Measurements from ENCODE around the gene BRSK2.
"Not testable (repeated sequence)": the region's sequence is repeated elsewhere in the genome, so short reads cannot be mapped to it uniquely, and the experiment has no call there.

BRSK2 gene

DNA sequence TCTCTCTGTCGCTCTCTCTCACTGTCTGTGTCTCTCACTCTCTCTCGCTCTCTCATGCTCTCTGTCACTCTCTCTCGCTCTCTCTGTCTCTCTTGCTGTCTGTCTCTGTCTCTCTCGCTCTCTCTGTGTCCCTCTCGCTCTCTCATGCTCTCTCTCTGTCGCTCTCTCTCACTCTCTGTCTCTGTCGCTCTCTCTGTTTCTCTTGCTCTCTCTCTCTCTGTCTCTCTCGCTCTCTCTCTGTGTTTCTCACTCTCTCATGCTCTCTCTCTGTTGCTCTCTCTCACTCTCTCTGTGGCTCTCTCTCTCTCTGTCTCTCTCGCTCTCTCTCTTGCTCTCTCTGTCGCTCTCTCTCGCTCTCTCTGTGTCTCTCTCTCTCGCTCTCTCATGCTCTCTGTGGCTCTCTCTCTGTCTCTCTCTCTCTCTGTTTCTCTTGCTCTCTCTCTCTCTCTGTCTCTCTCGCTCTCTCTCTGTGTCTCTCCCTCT is 33.2 kb upstream of the BRSK2 start:
- Histone ChIP-seq H3K9ac (ENCODE audit: low read length in 2 of 2) (no peak overlapping the region), H3K4me1 (ENCODE audit: control insufficient read depth, insufficient read depth, low read length) (no peaks in the 10 kb centered on the region), H3K4me3 (ENCODE audit: low read length in 2 of 2) (no peak overlapping the region), H3K27me3 (ENCODE audit: control insufficient read depth in 1 of 2, insufficient read depth in 2 of 2, low read length in 2 of 2) (peaks cover 0 to 10% of the 10 kb centered on the region in 2 donors), H3K27ac (ENCODE audit: low read length) (no peak overlapping the region), H3K36me3 (ENCODE audit: control insufficient read depth in 2 of 2, insufficient read depth in 2 of 2, low read length in 2 of 2) (no peaks in the 10 kb centered on the region), H3K9me3 (ENCODE audit: control insufficient read depth in 2 of 2, low read length in 2 of 2) (no peaks in the 10 kb centered on the region)

DNA sequence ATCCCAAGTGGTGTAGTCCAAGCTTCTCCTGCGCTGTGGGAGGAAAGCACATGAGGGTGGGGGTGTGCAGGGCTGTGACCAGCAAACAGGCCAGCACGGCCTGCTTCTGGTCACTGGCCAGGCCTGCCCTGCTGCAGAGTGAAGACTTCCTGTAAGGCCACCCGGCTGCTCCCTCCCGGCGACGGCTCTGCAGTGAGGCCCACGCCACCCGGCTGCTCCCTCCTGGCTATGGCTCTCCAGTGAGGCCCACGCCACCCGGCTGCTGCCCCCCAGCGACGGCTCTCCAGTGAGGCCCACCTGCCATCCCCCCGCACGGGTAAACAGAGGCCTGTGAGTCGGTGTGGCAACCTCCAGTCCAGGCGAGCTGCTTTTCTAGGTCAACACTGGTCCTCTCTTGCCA is 31.4 kb upstream of the BRSK2 start:
- no peaks in the 10 kb centered on the region for H3K4me1 ChIP-seq (ENCODE audit: control insufficient read depth, insufficient read depth, low read length)

DNA sequence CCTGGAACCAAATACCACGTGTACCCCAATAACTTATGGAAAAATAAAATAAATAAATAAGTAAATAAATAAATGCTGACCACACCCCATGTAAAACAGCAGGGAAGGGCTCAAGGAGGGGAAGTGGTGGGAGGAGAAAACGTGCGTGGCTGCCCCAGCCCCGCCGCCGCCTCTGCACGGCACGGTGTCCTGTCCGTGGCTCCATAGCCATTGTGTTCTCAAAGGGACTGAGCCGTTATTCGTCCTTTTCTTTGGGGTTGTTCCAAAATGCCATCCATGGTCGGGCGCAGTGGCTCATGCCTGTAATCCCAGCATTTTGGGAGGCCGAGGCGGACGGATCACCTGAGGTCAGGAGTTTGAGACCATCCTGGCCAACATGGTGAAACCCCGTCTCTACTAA is 30.8 kb upstream of the BRSK2 start:
- not testable (repeated sequence) for H3K4me3 ChIP-seq (ENCODE audit: low read length in 2 of 2); H3K4me1 ChIP-seq (ENCODE audit: control insufficient read depth, insufficient read depth, low read length); H3K36me3 ChIP-seq (ENCODE audit: control insufficient read depth in 2 of 2, insufficient read depth in 2 of 2, low read length in 2 of 2); H3K9ac ChIP-seq (ENCODE audit: low read length in 2 of 2); H3K9me3 ChIP-seq (ENCODE audit: control insufficient read depth in 2 of 2, low read length in 2 of 2); H3K27me3 ChIP-seq (ENCODE audit: control insufficient read depth in 1 of 2, insufficient read depth in 2 of 2, low read length in 2 of 2); H3K27ac ChIP-seq (ENCODE audit: low read length)

More for the DNA sequence above, 31.4 kb upstream of the BRSK2 start:
- H3K27me3 ChIP-seq (ENCODE audit: control insufficient read depth in 1 of 2, insufficient read depth in 2 of 2, low read length in 2 of 2): peaks cover 0 to 8% of the 10 kb centered on the region in 2 donors
- no peaks in the 10 kb centered on the region for H3K36me3 ChIP-seq (ENCODE audit: control insufficient read depth in 2 of 2, insufficient read depth in 2 of 2, low read length in 2 of 2)
- no peak overlapping the region for H3K27ac ChIP-seq (ENCODE audit: low read length)
- H3K9ac ChIP-seq (ENCODE audit: low read length in 2 of 2): no peak overlapping the region
- H3K9me3 ChIP-seq (ENCODE audit: control insufficient read depth in 2 of 2, low read length in 2 of 2): no peaks in the 10 kb centered on the region
- no peak overlapping the region for H3K4me3 ChIP-seq (ENCODE audit: low read length in 2 of 2)

DNA sequence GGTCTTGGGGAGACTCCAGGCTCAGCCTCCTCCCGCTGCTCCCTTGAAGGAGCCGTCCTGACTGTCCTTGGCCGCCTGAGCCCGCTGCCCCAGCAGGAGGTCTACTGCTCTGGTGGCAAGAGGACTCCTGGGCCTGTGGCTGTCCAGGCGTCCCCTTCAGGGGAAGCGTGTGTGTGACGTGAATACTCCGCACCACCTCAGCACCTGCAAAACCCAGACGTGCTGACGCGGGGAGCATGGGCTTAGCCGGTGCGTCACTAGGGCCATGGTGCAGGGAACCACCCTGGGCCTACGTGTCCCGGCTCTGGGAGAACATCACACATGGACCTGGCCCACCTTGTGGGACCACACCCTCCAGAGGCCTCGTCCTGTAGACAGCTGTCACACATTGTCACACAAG is 30.2 kb upstream of the BRSK2 start:
- Histone ChIP-seq H3K9me3 (ENCODE audit: control insufficient read depth in 2 of 2, low read length in 2 of 2) (peaks cover 9 to 11% of the 10 kb centered on the region in 2 donors), H3K9ac (ENCODE audit: low read length in 2 of 2) (no peak overlapping the region), H3K27ac (ENCODE audit: low read length) (no peak overlapping the region), H3K4me3 (ENCODE audit: low read length in 2 of 2) (no peak overlapping the region), H3K27me3 (ENCODE audit: control insufficient read depth in 1 of 2, insufficient read depth in 2 of 2, low read length in 2 of 2) (peaks cover 1 to 9% of the 10 kb centered on the region in 2 donors), H3K4me1 (ENCODE audit: control insufficient read depth, insufficient read depth, low read length) (no peaks in the 10 kb centered on the region), H3K36me3 (ENCODE audit: control insufficient read depth in 2 of 2, insufficient read depth in 2 of 2, low read length in 2 of 2) (no peaks in the 10 kb centered on the region)

GRCh38 chr11:1360181-1360834 is 29.4 kb upstream of the BRSK2 start:
- H3K4me1 ChIP-seq (ENCODE audit: control insufficient read depth, insufficient read depth, low read length): no peaks in the 10 kb centered on the region
- no peak overlapping the region for H3K9ac ChIP-seq (ENCODE audit: low read length in 2 of 2)
- no peak overlapping the region for H3K27ac ChIP-seq (ENCODE audit: low read length)
- H3K27me3 ChIP-seq (ENCODE audit: control insufficient read depth in 1 of 2, insufficient read depth in 2 of 2, low read length in 2 of 2): peaks cover 2 to 9% of the 10 kb centered on the region in 2 donors
- no peak overlapping the region for H3K4me3 ChIP-seq (ENCODE audit: low read length in 2 of 2)
- H3K36me3 ChIP-seq (ENCODE audit: control insufficient read depth in 2 of 2, insufficient read depth in 2 of 2, low read length in 2 of 2): no peaks in the 10 kb centered on the region
- H3K9me3 ChIP-seq (ENCODE audit: control insufficient read depth in 2 of 2, low read length in 2 of 2): peaks cover 13 to 14% of the 10 kb centered on the region in 2 donors

DNA sequence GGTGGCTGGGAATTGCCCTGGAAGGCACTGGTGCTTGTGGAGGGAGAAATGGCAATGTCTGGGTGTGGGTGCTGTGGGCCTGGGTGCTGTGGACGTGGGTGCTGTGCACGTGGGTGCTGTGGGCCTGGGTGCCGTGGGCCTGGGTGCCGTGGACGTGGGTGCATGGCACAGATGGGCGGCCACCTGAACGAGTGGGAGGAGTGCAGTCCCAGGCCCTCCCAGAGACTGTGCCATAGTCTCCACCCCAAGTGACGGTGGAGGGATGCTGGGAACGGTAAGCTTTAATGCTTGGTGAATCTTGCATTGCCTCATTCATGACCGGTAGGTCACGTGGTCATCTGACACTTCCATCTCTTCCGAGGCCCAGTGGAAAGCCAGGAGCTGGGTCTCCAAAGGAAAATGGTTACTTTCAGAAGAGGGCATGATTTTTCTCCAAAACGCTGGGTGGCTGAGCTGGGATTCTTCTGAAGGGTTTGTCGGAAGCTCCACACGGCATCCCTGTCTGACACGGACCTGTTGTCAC is 28.8 kb upstream of the BRSK2 start:
- H3K36me3 ChIP-seq (ENCODE audit: control insufficient read depth in 2 of 2, insufficient read depth in 2 of 2, low read length in 2 of 2): no peaks in the 10 kb centered on the region
- no peaks in the 10 kb centered on the region for H3K4me1 ChIP-seq (ENCODE audit: control insufficient read depth, insufficient read depth, low read length)
- H3K9me3 ChIP-seq (ENCODE audit: control insufficient read depth in 2 of 2, low read length in 2 of 2): peaks cover 13 to 18% of the 10 kb centered on the region in 2 donors
- H3K9ac ChIP-seq (ENCODE audit: low read length in 2 of 2): no peak overlapping the region
- no peak overlapping the region for H3K27ac ChIP-seq (ENCODE audit: low read length)
- H3K27me3 ChIP-seq (ENCODE audit: control insufficient read depth in 1 of 2, insufficient read depth in 2 of 2, low read length in 2 of 2): peaks cover 2 to 9% of the 10 kb centered on the region in 2 donors
- H3K4me3 ChIP-seq (ENCODE audit: low read length in 2 of 2): no peak overlapping the region

DNA sequence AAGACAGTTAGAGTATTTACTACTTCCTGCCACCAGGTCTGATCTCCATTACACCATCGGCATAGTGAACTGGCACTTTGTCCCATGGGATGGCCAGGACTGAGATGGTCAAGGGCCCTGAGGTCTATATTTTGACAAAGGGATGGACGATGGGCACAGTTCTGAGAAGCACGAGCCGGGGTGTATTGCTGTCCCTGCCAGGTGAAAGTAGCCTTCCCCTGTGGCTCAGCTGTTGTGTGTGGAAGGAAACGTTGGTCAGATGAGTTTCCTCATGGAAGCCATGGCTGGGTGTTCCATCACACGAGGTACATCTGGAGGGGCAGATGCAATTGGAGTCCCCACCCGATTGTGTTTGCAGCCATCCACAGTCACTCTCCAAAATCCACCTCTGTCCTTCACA is 27.9 kb upstream of the BRSK2 start:
- peaks cover 2 to 6% of the 10 kb centered on the region in 2 donors for H3K27me3 ChIP-seq (ENCODE audit: control insufficient read depth in 1 of 2, insufficient read depth in 2 of 2, low read length in 2 of 2)

DNA sequence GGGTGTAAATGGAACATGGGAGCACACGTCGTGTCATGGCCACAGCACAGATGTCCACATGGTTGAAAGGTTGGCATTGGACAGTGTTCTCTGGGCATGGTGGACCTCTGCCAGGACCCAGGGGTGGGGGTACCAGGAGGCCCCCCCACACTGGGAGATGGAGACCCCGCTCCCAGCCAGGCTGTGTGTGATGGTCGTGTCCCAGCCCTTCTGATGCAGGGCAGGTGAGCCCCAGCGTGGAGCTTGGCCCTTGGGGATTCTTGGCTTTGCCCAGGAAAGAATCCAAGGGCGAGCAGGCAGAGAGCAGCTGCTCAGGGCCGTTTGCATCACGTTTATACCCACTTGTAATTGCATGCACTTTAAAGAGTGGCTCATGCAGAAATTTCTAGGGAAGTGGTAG is 22.0 kb upstream of the BRSK2 start:
- Histone ChIP-seq H3K36me3 (ENCODE audit: control insufficient read depth in 2 of 2, insufficient read depth in 2 of 2, low read length in 2 of 2) (no peaks in the 10 kb centered on the region), H3K4me1 (ENCODE audit: control insufficient read depth, insufficient read depth, low read length) (no peaks in the 10 kb centered on the region), H3K9ac (ENCODE audit: low read length in 2 of 2) (no peak overlapping the region), H3K4me3 (ENCODE audit: low read length in 2 of 2) (no peak overlapping the region), H3K27me3 (ENCODE audit: control insufficient read depth in 1 of 2, insufficient read depth in 2 of 2, low read length in 2 of 2) (peaks cover 2 to 5% of the 10 kb centered on the region in 2 donors), H3K9me3 (ENCODE audit: control insufficient read depth in 2 of 2, low read length in 2 of 2) (peaks cover 16 to 22% of the 10 kb centered on the region in 2 donors), H3K27ac (ENCODE audit: low read length) (no peak overlapping the region)

More for the DNA sequence above, 27.9 kb upstream of the BRSK2 start:
- H3K4me1 ChIP-seq (ENCODE audit: control insufficient read depth, insufficient read depth, low read length): no peaks in the 10 kb centered on the region
- no peaks in the 10 kb centered on the region for H3K36me3 ChIP-seq (ENCODE audit: control insufficient read depth in 2 of 2, insufficient read depth in 2 of 2, low read length in 2 of 2)
- no peak overlapping the region for H3K9ac ChIP-seq (ENCODE audit: low read length in 2 of 2)
- no peak overlapping the region for H3K4me3 ChIP-seq (ENCODE audit: low read length in 2 of 2)
- no peak overlapping the region for H3K27ac ChIP-seq (ENCODE audit: low read length)
- H3K9me3 ChIP-seq (ENCODE audit: control insufficient read depth in 2 of 2, low read length in 2 of 2): peaks cover 13 to 22% of the 10 kb centered on the region in 2 donors

- H3K27me3 ChIP-seq (ENCODE audit: control insufficient read depth in 1 of 2, insufficient read depth in 2 of 2, low read length in 2 of 2): peaks cover 2 to 5% of the 10 kb centered on the region in 2 donors
- no peak overlapping the region for H3K4me3 ChIP-seq (ENCODE audit: low read length in 2 of 2)
- H3K4me1 ChIP-seq (ENCODE audit: control insufficient read depth, insufficient read depth, low read length): no peaks in the 10 kb centered on the region
- H3K27ac ChIP-seq (ENCODE audit: low read length): no peak overlapping the region
- H3K9ac ChIP-seq (ENCODE audit: low read length in 2 of 2): no peak overlapping the region
- H3K36me3 ChIP-seq (ENCODE audit: control insufficient read depth in 2 of 2, insufficient read depth in 2 of 2, low read length in 2 of 2): no peaks in the 10 kb centered on the region
- peaks cover 16 to 22% of the 10 kb centered on the region in 2 donors for H3K9me3 ChIP-seq (ENCODE audit: control insufficient read depth in 2 of 2, low read length in 2 of 2)
Measured at GRCh38 chr11:1368216-1368615, 21.5 kb upstream of the BRSK2 start.

DNA sequence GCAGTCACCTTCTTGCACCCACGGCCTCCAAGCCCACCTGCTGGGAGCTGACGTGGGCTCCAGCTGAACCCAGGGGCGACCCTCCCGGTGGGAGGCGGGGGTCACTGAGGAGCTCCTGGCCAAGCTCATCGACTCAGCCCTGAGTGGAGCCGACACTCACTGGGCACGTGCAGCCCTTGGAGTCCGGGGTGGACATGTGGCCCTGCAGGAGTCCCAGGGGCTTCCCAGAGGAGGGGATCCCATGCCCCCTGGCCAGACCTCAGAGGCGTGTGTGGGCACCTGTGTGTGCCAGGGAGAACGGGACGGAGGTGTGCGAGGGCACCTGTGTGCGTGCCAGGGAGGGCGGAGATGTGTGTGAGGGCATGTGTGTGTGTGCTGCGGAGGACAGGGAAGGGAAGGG is 20.8 kb upstream of the BRSK2 start:
- Histone ChIP-seq H3K9ac (ENCODE audit: low read length in 2 of 2) (no peak overlapping the region), H3K27me3 (ENCODE audit: control insufficient read depth in 1 of 2, insufficient read depth in 2 of 2, low read length in 2 of 2) (peaks cover 2 to 3% of the 10 kb centered on the region in 2 donors), H3K4me3 (ENCODE audit: low read length in 2 of 2) (no peak overlapping the region), H3K36me3 (ENCODE audit: control insufficient read depth in 2 of 2, insufficient read depth in 2 of 2, low read length in 2 of 2) (no peaks in the 10 kb centered on the region), H3K27ac (ENCODE audit: low read length) (no peak overlapping the region), H3K4me1 (ENCODE audit: control insufficient read depth, insufficient read depth, low read length) (no peaks in the 10 kb centered on the region), H3K9me3 (ENCODE audit: control insufficient read depth in 2 of 2, low read length in 2 of 2) (peaks cover 12 to 16% of the 10 kb centered on the region in 2 donors)

GRCh38 chr11:1369371-1370005 is 20.2 kb upstream of the BRSK2 start:
- Histone ChIP-seq H3K4me1 (ENCODE audit: control insufficient read depth, insufficient read depth, low read length) (no peaks in the 10 kb centered on the region), H3K27me3 (ENCODE audit: control insufficient read depth in 1 of 2, insufficient read depth in 2 of 2, low read length in 2 of 2) (peaks cover 2 to 3% of the 10 kb centered on the region in 2 donors), H3K27ac (ENCODE audit: low read length) (no peak overlapping the region), H3K4me3 (ENCODE audit: low read length in 2 of 2) (no peak overlapping the region), H3K36me3 (ENCODE audit: control insufficient read depth in 2 of 2, insufficient read depth in 2 of 2, low read length in 2 of 2) (no peaks in the 10 kb centered on the region), H3K9ac (ENCODE audit: low read length in 2 of 2) (no peak overlapping the region), H3K9me3 (ENCODE audit: control insufficient read depth in 2 of 2, low read length in 2 of 2) (peaks cover 7 to 11% of the 10 kb centered on the region in 2 donors)
